Kidney epithelial cell (primary cell): Measurements from ENCODE around the gene FOXD4L1. TPM values are rescaled to one million over a fixed set of nuclear protein-coding genes. Genes with fewer than 3 reads are reported as not detected.
"Not testable (repeated sequence)": the region's sequence is repeated elsewhere in the genome, so short reads cannot be mapped to it uniquely, and the experiment has no call there.

ENCODE experiments used
- DNase-seq: peaks from one replicate; pipeline ENCODE4 v3.0.0-alpha.2; 2010; ENCODE audit warnings: low read depth
- H3K27me3 ChIP-seq: 2 replicates; pipeline ENCODE4 v1.6.0; 2011; ENCODE audit warnings: low read length; ENCODE audit not compliant: control insufficient read depth, insufficient read depth
- H3K36me3 ChIP-seq: 2 replicates; pipeline ENCODE4 v1.5.1; 2011; ENCODE audit warnings: low read length; ENCODE audit not compliant: control insufficient read depth, insufficient read depth
- H3K4me3 ChIP-seq: 2 replicates; pipeline ENCODE4 v1.5.1; 2011; ENCODE audit warnings: low read depth, mild to moderate bottlenecking, control low read depth, low read length
- total RNA-seq: library from RNA; depleted of rRNA; stranded (reverse); fragments of >200 nt; gene quantifications from 2 replicates; pipeline ENCODE4 v1.2.3, GENCODE V29; 2015

Gene FOXD4L1
- not detected in 2 replicates for total RNA-seq

DNA sequence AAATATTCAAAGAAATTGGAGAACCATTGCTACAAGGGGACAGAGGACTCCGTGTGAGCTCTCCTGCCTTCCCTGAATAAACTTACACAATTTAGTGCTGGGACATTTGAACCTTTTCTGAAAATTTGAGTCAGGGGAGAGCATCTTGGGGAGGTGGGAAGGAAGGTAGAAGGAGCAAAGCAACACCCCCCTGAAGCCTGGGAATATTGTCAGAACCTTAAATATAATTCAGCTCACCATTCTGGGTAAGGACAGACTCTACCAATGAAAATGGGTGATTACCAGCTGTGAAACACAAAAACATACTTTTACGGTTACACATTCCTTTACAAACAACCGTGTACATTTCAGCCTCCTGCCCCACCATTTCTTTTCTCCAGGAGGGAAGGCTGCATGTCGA lies at the start of gene FOXD4L1:
Gene FOXD4L1 (plus strand): TSS at position 301 of the 400 bp plus-strand sequence. CDS start 592 bp downstream, outside the sequence.
- not testable (repeated sequence) for DNase-seq, H3K36me3 ChIP-seq, H3K4me3 ChIP-seq
- H3K27me3 ChIP-seq = peaks cover 20% of the 10 kb centered on the region

- H3K36me3 ChIP-seq, H3K27me3 ChIP-seq, H3K4me3 ChIP-seq, DNase-seq: not testable (repeated sequence)
These were observed 32.7 kb upstream of the FOXD4L1 start for GRCh38 chr2:113465770-113466169.

DNA sequence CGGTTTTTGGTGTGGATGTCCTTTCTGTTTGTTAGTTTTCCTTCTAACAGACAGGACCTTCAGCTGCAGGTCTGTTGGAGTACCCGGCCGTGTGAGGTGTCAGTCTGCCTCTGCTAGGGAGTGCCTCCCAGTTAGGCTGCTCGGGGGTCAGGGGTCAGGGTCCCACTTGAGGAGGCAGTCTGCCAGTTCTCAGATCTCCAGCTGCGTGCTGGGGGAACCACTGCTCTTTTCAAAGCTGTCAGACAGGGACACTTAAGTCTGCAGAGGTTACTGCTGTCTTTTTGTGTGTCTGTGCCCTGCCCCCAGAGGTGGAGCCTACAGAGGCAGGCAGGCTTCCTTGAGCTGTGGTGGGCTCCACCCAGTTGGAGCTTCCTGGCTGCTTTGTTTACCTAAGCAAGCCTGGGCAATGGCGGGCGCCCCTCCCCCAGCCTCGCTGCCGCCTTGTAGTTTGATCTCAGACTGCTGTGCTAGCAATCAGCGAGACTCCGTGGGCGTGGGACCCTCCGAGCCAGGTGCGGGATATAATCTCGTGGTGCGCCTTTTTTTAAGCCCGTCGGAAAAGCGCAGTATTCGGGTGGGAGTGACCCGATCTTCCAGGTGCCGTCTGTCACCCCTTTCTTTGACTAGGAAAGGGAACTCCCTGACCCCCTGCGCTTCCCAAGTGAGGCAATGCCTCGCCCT lies 21.6 kb upstream of the FOXD4L1 start:
- H3K4me3 ChIP-seq, H3K36me3 ChIP-seq, DNase-seq, H3K27me3 ChIP-seq: not testable (repeated sequence)

GRCh38 chr2:113496527-113496926 lies 1.9 kb upstream of the FOXD4L1 start:
- not testable (repeated sequence) for H3K27me3 ChIP-seq, H3K36me3 ChIP-seq

DNA sequence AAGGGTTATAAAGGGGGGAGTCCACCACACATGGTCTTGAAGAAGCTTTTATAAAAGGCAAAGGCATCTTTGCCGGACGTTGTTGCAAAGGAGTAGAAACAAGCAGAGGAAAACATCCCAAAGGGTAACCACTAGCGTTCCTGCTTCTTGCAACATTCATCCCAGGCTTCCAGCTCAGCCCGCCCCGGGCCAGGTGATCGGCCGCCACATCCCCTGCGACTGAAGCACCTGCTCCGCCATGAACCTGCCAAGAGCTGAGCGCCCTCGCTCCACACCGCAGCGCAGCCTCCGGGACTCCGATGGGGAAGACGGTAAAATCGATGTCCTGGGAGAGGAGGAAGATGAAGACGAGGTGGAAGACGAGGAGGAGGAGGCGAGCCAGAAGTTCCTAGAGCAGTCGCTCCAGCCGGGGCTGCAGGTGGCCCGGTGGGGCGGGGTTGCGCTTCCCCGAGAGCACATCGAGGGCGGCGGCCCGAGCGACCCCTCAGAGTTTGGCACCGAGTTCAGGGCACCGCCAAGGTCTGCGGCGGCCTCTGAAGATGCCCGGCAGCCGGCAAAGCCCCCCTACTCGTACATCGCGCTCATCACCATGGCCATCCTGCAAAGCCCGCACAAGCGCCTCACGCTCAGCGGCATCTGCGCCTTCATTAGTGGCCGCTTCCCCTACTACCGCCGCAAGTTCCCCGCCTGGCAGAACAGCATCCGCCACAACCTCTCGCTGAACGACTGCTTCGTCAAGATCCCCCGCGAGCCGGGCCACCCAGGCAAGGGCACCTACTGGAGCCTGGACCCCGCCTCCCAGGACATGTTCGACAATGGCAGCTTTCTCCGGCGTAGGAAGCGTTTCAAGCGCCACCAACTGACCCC lies 787 bp downstream of the FOXD4L1 start:
- H3K4me3 ChIP-seq, H3K36me3 ChIP-seq, DNase-seq: not testable (repeated sequence)
- H3K27me3 ChIP-seq = peaks cover 29% of the 10 kb centered on the region

More at GRCh38 chr2:113496527-113496926, 1.9 kb upstream of the FOXD4L1 start:
- not testable (repeated sequence) for H3K4me3 ChIP-seq, DNase-seq

- DNase-seq, H3K36me3 ChIP-seq, H3K4me3 ChIP-seq: not testable (repeated sequence)
- peaks cover 30% of the 10 kb centered on the region for H3K27me3 ChIP-seq
These were observed 1.6 kb downstream of the FOXD4L1 start for GRCh38 chr2:113499886-113500722.

DNA sequence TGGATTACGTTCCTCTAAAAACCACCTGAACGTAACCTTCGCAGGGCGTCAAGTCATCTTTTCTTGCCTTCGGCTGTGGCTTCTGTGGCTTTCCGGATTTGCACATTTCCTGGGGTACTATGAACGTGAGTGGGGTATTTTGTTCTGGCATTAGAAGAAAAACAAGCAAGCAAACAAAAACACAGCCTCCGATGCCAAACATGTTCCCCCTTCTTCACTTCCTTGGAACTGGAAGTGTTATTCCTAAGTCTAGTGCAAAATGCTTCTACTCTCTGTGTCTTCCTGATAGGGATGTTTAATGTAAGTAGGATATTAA lies 2.2 kb downstream of the FOXD4L1 start:
- not testable (repeated sequence) for H3K4me3 ChIP-seq, DNase-seq, H3K36me3 ChIP-seq
- peaks cover 30% of the 10 kb centered on the region for H3K27me3 ChIP-seq

DNA sequence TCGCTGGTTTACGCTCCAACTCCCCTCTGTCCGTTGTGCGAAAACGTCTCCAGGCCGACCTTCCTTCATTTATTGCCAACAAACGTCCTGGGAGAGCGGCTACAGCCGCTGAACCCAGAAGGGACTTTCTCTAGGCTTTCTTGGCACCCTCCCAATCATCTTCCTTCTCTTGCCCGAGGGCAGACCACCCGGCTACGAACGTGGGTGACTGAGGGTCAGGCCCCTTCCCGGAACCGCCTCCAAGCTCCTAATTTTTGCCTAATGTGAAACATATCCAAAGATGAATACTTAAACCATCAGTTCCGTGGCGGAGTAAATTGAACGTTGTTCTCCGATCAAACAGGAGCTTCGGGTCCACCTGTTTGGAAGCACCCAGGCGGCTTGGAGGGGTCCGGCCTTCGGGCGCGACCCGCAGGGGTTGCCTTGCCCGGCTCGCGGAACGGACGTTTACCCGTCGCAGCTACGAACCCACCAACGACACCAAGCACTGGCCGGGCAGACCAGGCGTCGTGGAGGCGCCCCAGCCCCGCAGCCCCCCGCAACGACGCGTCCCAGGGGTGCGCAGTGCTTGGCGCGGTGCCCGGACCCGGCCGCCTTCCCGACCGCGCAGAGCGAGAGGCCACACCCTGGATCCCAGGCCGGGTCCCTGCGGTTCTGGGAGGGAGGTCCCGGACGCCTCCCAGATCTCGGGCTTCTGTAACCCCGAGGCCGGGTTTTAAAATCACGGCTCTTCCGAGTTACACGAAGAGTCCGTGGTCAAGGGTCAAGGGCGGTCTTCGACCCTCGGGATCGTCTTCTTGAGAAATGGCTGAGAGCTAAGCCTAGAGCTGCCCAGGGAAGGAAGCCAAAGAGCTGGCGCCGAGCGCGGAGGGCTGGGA lies 4.0 kb downstream of the FOXD4L1 start:
- H3K27me3 ChIP-seq = peaks cover 30% of the 10 kb centered on the region
- H3K4me3 ChIP-seq, DNase-seq, H3K36me3 ChIP-seq: not testable (repeated sequence)

GRCh38 chr2:113503094-113504042 lies 4.9 kb downstream of the FOXD4L1 start:
- not testable (repeated sequence) for DNase-seq, H3K36me3 ChIP-seq, H3K4me3 ChIP-seq
- peaks cover 36% of the 10 kb centered on the region for H3K27me3 ChIP-seq

DNA sequence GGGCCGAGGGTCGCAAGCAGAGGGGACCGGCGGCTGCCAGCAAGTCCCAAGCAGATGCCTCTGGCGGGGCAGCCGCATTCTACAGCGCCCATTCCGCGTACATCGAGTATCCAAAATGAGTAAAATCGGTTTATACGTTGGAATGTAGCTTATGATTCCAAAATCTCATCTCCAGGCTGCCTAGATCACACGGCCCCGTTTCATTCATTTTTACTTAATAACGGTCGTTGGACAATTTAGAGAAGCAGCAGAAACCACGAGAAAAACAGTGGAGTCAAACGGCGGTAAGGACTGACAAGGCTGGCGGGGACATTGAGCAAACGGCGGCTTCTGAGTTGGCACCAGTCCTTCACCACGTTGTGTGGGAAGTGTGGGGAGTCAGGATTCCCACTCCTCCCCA lies 5.6 kb downstream of the FOXD4L1 start:
- H3K36me3 ChIP-seq, H3K4me3 ChIP-seq, DNase-seq: not testable (repeated sequence)
- H3K27me3 ChIP-seq = peaks cover 36% of the 10 kb centered on the region

DNA sequence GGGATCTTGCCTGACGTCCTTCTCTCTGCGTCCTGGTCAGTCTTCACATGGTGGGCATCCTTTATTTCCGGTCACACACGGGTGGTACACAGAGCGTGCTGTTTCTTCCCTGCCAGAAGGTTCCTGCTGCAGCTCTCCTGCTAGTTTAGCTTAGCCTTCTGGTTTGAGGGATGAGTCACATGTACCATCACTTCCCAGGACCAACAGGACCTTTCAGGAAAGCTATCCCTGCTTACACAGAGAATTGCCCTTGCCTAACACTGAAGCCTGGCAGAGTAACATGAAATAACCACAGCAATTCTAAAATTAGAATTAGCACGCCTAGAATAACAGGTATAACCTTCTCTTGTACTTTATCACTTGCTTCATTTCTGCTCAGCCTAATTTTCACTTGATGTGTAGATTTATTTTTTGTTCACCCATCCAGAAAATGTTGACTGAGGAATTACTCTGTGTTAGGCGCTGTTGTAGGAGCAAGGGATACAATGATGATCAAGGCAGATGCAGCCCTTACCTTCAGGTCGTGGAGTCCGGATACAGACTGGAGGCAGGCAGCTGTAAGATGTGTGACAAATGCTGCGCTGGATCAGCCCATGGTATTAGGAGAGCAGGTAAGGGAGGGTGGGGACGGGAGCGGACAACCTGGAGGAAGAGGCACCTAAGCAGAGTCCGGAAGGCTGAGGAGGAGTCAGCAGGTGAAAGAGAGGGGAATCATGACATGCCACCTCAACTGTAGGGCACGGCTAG lies 9.1 kb downstream of the FOXD4L1 start:
- not testable (repeated sequence) for H3K4me3 ChIP-seq, H3K36me3 ChIP-seq, DNase-seq
- H3K27me3 ChIP-seq = peaks cover 24% of the 10 kb centered on the region

GRCh38 chr2:113508187-113508586 lies 9.7 kb downstream of the FOXD4L1 start:
- DNase-seq, H3K4me3 ChIP-seq, H3K36me3 ChIP-seq: not testable (repeated sequence)
- peaks cover 17% of the 10 kb centered on the region for H3K27me3 ChIP-seq
